ENCODE results near the gene SMARCA1. TPM values are rescaled to one million over a fixed set of nuclear protein-coding genes. Genes with fewer than 3 reads are reported as not detected.
A peak's percentile ranks its signal among the peaks of the same experiment; 100 is the strongest.

The SMARCA1 gene
- total RNA-seq, 1 donor from 2014 or later: 118 TPM

GRCh38 chrX:129530410-129530809, 7.1 kb upstream of the SMARCA1 start:
- DNase-seq (ENCODE audit: extremely low spot score, unreplicated experiment): no peak
- Mint-ChIP-seq H3K4me3 (ENCODE audit: unreplicated experiment) (no peak overlapping the region), H3K9me3 (ENCODE audit: unreplicated experiment) (no peaks in the 10 kb centered on the region), H3K27me3 (ENCODE audit: unreplicated experiment) (peaks cover 10% of the 10 kb centered on the region), H3K4me1 (ENCODE audit: unreplicated experiment) (peaks cover 12% of the 10 kb centered on the region), H3K36me3 (ENCODE audit: unreplicated experiment) (no peaks in the 10 kb centered on the region), H3K27ac (ENCODE audit: unreplicated experiment) (no peak overlapping the region)
- TF ChIP-seq CTCF (IDR thresholded peaks at IDR 0.05): no peak

- no peak overlapping the region for H3K4me3 Mint-ChIP-seq (ENCODE audit: unreplicated experiment)
- H3K36me3 Mint-ChIP-seq (ENCODE audit: unreplicated experiment): no peaks in the 10 kb centered on the region
- TF ChIP-seq CTCF (IDR thresholded peaks at IDR 0.05): no peak
- H3K27me3 Mint-ChIP-seq (ENCODE audit: unreplicated experiment): peaks cover 10% of the 10 kb centered on the region
- no peak for DNase-seq (ENCODE audit: extremely low spot score, unreplicated experiment)
- peak overlapping the region; percentile 54 for H3K27ac Mint-ChIP-seq (ENCODE audit: unreplicated experiment)
- no peaks in the 10 kb centered on the region for H3K9me3 Mint-ChIP-seq (ENCODE audit: unreplicated experiment)
- peaks cover 12% of the 10 kb centered on the region for H3K4me1 Mint-ChIP-seq (ENCODE audit: unreplicated experiment)
These were observed 6.5 kb upstream of the SMARCA1 start for GRCh38 chrX:129529685-129530281.

- DNase-seq (ENCODE audit: extremely low spot score, unreplicated experiment): no peak
- no peaks in the 10 kb centered on the region for H3K27me3 Mint-ChIP-seq (ENCODE audit: unreplicated experiment)
- no peak overlapping the region for H3K27ac Mint-ChIP-seq (ENCODE audit: unreplicated experiment)
- H3K4me1 Mint-ChIP-seq (ENCODE audit: unreplicated experiment): peaks cover 27% of the 10 kb centered on the region
- no peak overlapping the region for H3K4me3 Mint-ChIP-seq (ENCODE audit: unreplicated experiment)
- no peaks in the 10 kb centered on the region for H3K9me3 Mint-ChIP-seq (ENCODE audit: unreplicated experiment)
- no peaks in the 10 kb centered on the region for H3K36me3 Mint-ChIP-seq (ENCODE audit: unreplicated experiment)
- no peak for TF ChIP-seq CTCF (IDR thresholded peaks at IDR 0.05)
These were observed 2.6 kb upstream of the SMARCA1 start for GRCh38 chrX:129525896-129526295.

GRCh38 chrX:129525162-129525561, 1.9 kb upstream of the SMARCA1 start:
- Mint-ChIP-seq H3K27ac (ENCODE audit: unreplicated experiment) (no peak overlapping the region), H3K27me3 (ENCODE audit: unreplicated experiment) (no peaks in the 10 kb centered on the region), H3K4me3 (ENCODE audit: unreplicated experiment) (no peak overlapping the region), H3K36me3 (ENCODE audit: unreplicated experiment) (no peaks in the 10 kb centered on the region), H3K4me1 (ENCODE audit: unreplicated experiment) (peaks cover 27% of the 10 kb centered on the region), H3K9me3 (ENCODE audit: unreplicated experiment) (no peaks in the 10 kb centered on the region)
- no peak for DNase-seq (ENCODE audit: extremely low spot score, unreplicated experiment)
- TF ChIP-seq CTCF (IDR thresholded peaks at IDR 0.05): no peak

- TF ChIP-seq CTCF (IDR thresholded peaks at IDR 0.05): no peak
- no peak for DNase-seq (ENCODE audit: extremely low spot score, unreplicated experiment)
- H3K27me3 Mint-ChIP-seq (ENCODE audit: unreplicated experiment): no peaks in the 10 kb centered on the region
- peak overlapping the region; percentile 88 for H3K27ac Mint-ChIP-seq (ENCODE audit: unreplicated experiment)
- peak overlapping the region; percentile 87 for H3K4me3 Mint-ChIP-seq (ENCODE audit: unreplicated experiment)
- no peaks in the 10 kb centered on the region for H3K9me3 Mint-ChIP-seq (ENCODE audit: unreplicated experiment)
- peaks cover 28% of the 10 kb centered on the region for H3K4me1 Mint-ChIP-seq (ENCODE audit: unreplicated experiment)
- H3K36me3 Mint-ChIP-seq (ENCODE audit: unreplicated experiment): no peaks in the 10 kb centered on the region
These were observed 1.1 kb upstream of the SMARCA1 start for GRCh38 chrX:129524250-129524850.

All from osteocyte (in vitro differentiated cells).